Measurements from ENCODE around the gene DSCAML1.

Gene DSCAML1

GRCh38 chr11:117524468-117525183 lies 272.4 kb downstream of the DSCAML1 start:
- H3K4me3 ChIP-seq (ENCODE audit: low read depth, low read length): no peak overlapping the region
- TF ChIP-seq CTCF (IDR thresholded peaks at IDR 0.05; ENCODE audit: low read depth, low read length): no peak
- H3K4me1 ChIP-seq: peaks cover 11% of the 10 kb centered on the region
- no peaks in the 10 kb centered on the region for H3K9me3 ChIP-seq
- no peaks in the 10 kb centered on the region for H3K36me3 ChIP-seq
- H3K27me3 ChIP-seq: no peaks in the 10 kb centered on the region
- DNase-seq: peak; percentile 42

- Histone ChIP-seq H3K4me1 (peaks cover 11% of the 10 kb centered on the region), H3K27me3 (no peaks in the 10 kb centered on the region), H3K4me3 (ENCODE audit: low read depth, low read length) (no peak overlapping the region), H3K9me3 (no peaks in the 10 kb centered on the region), H3K36me3 (no peaks in the 10 kb centered on the region)
- DNase-seq: no peak
- no peak for TF ChIP-seq CTCF (IDR thresholded peaks at IDR 0.05; ENCODE audit: low read depth, low read length)
Measured at GRCh38 chr11:117523680-117524079, 273.3 kb downstream of the DSCAML1 start.

GRCh38 chr11:117521974-117522373 lies 275.0 kb downstream of the DSCAML1 start:
- Histone ChIP-seq H3K9me3 (no peaks in the 10 kb centered on the region), H3K36me3 (no peaks in the 10 kb centered on the region), H3K27me3 (no peaks in the 10 kb centered on the region), H3K4me3 (ENCODE audit: low read depth, low read length) (no peak overlapping the region), H3K4me1 (peaks cover 11% of the 10 kb centered on the region)
- no peak for DNase-seq
- TF ChIP-seq CTCF (IDR thresholded peaks at IDR 0.05; ENCODE audit: low read depth, low read length): no peak

- Histone ChIP-seq H3K27me3 (no peaks in the 10 kb centered on the region), H3K36me3 (no peaks in the 10 kb centered on the region), H3K4me1 (peaks cover 11% of the 10 kb centered on the region), H3K4me3 (ENCODE audit: low read depth, low read length) (no peak overlapping the region), H3K9me3 (no peaks in the 10 kb centered on the region)
- DNase-seq: no peak
- no peak for TF ChIP-seq CTCF (IDR thresholded peaks at IDR 0.05; ENCODE audit: low read depth, low read length)
Measured at GRCh38 chr11:117520966-117521365, 276.1 kb downstream of the DSCAML1 start.

- Histone ChIP-seq H3K36me3 (no peaks in the 10 kb centered on the region), H3K27me3 (no peaks in the 10 kb centered on the region), H3K4me1 (peaks cover 11% of the 10 kb centered on the region), H3K9me3 (no peaks in the 10 kb centered on the region), H3K4me3 (ENCODE audit: low read depth, low read length) (no peak overlapping the region)
- no peak for DNase-seq
- TF ChIP-seq CTCF (IDR thresholded peaks at IDR 0.05; ENCODE audit: low read depth, low read length): no peak
Measured at GRCh38 chr11:117520201-117520600, 276.8 kb downstream of the DSCAML1 start.

- no peak for DNase-seq
- Histone ChIP-seq H3K4me1 (peaks cover 9% of the 10 kb centered on the region), H3K27me3 (no peaks in the 10 kb centered on the region), H3K9me3 (no peaks in the 10 kb centered on the region), H3K4me3 (ENCODE audit: low read depth, low read length) (no peak overlapping the region), H3K36me3 (no peaks in the 10 kb centered on the region)
- TF ChIP-seq CTCF (IDR thresholded peaks at IDR 0.05; ENCODE audit: low read depth, low read length): no peak
Measured at GRCh38 chr11:117519590-117519989, 277.4 kb downstream of the DSCAML1 start.
